SK-N-MC (cell line): ENCODE measurements around the gene TEX53.

Experiments
- EZH2 ChIP-seq: fragments of 200-600 bp; sonication (generic); IDR thresholded peaks from one replicate; pipeline ENCODE4 v1.6.1; 2017; ENCODE audit warnings: antibody characterized with exemption
- FOXP2 ChIP-seq: optimal IDR thresholded peaks from 2 replicates; pipeline ENCODE3; 2011; ENCODE audit warnings: mild to moderate bottlenecking, moderate library complexity; ENCODE audit not compliant: insufficient read depth; ENCODE audit errors: extremely low read length, control extremely low read depth
- POLR2AphosphoS5 ChIP-seq: IDR thresholded peaks from 2 replicates; pipeline ENCODE4 v1.6.1; 2012; ENCODE audit warnings: mild to moderate bottlenecking, low read depth, low read length, borderline replicate concordance

- TF ChIP-seq POLR2AphosphoS5 (no peak), EZH2 (no peak), FOXP2 (no peak)
Observed at GRCh38 chr9:114676901-114677300, 19.3 kb upstream of the TEX53 start.
